Measurements from ENCODE around the gene NEK1.
A peak's percentile ranks its signal among the peaks of the same experiment; 100 is the strongest.

Gene NEK1

DNA sequence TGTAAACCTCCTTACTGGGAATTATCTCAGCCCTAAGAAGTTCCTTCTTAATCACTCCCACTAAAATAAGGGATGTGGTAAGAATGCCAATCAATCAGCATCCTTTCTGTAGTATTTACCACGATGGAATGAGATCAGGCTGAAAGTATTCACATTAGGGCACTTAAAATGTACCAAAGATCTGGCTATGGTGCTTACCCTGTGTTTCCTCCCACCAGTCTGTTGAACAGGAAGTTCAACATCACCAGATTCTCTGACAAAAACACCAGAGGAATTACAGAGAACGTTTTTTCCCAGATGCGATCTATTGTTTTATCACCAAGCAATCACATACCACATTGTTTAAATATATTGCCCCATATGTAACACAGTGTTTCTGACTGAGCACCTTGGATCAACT, 5.9 kb upstream of the NEK1 start:
- DNase-seq, result no peak

DNA sequence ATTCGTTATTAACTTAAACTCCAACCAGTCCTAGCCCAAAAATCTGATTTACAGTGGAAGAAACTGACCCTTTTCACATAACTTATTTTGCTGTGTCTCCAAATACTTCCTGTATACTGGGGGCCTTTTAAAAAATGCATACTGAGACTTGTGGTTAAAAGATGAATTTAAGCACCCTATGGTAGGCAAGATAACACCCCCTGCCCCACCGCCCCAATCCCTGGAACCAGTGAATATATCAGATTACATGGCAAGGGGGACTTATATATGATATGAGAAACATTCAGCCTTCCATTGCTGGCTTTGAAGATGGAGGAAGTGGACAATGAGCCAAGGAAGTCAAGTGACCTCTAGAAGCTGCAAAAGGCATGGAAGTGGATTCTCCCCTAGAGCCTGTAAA, 4.9 kb upstream of the NEK1 start:
- Histone ChIP-seq H3K9ac (ENCODE audit: low read depth, low read length) (no peak overlapping the region), H3K4me3 (ENCODE audit: low read depth in 1 of 2, low read length in 2 of 2) (no peak overlapping the region), H2AFZ (ENCODE audit: low read depth, low read length) (no peak overlapping the region), H3K79me2 (ENCODE audit: insufficient read depth, low read length) (peaks cover 23% of the 10 kb centered on the region), H3K27ac (ENCODE audit: low read length) (no peak overlapping the region), H3K4me2 (ENCODE audit: insufficient read depth, low read length) (no peak overlapping the region), H3K27me3 (ENCODE audit: insufficient read depth, low read length, poor library complexity) (no peaks in the 10 kb centered on the region), H3K4me1 (ENCODE audit: insufficient read depth, low read length) (peaks cover 46% of the 10 kb centered on the region), H3K9me3 (ENCODE audit: insufficient read depth, low read length, severe bottlenecking) (no peaks in the 10 kb centered on the region), H3K36me3 (ENCODE audit: insufficient read depth, low read length) (no peaks in the 10 kb centered on the region), H4K20me1 (ENCODE audit: insufficient read depth, low read length) (peaks cover 6% of the 10 kb centered on the region; the same call in 1 of the 2 replicates)
- no peak for DNase-seq
- ATAC-seq (ENCODE audit: insufficient read depth, low read depth), result no peak
- TF ChIP-seq CTCF (IDR thresholded peaks at IDR 0.05; ENCODE audit: borderline replicate concordance, extremely low read depth, low read length, poor library complexity, severe bottlenecking), result no peak
- TF ChIP-seq EZH2 (IDR thresholded peaks at IDR 0.05; ENCODE audit: borderline replicate concordance, low read depth, low read length, severe bottlenecking), result no peak

More for the DNA sequence above, 5.9 kb upstream of the NEK1 start:
- Histone ChIP-seq H2AFZ (ENCODE audit: low read depth, low read length) (peak overlapping the region; percentile 75), H3K4me3 (ENCODE audit: low read depth in 1 of 2, low read length in 2 of 2) (0 out of 4 replicates have a peak overlapping the region, but pooled peaks of 1 of the 2 experiments have one; percentile 13), H3K36me3 (ENCODE audit: insufficient read depth, low read length) (no peaks in the 10 kb centered on the region), H3K4me2 (ENCODE audit: insufficient read depth, low read length) (peak overlapping the region; percentile 88), H3K4me1 (ENCODE audit: insufficient read depth, low read length) (peaks cover 47% of the 10 kb centered on the region), H3K79me2 (ENCODE audit: insufficient read depth, low read length) (peaks cover 32% of the 10 kb centered on the region), H3K27me3 (ENCODE audit: insufficient read depth, low read length, poor library complexity) (no peaks in the 10 kb centered on the region), H3K9me3 (ENCODE audit: insufficient read depth, low read length, severe bottlenecking) (no peaks in the 10 kb centered on the region), H4K20me1 (ENCODE audit: insufficient read depth, low read length) (peaks cover 6% of the 10 kb centered on the region; the same call in 1 of the 2 replicates), H3K27ac (ENCODE audit: low read length) (peak overlapping the region; percentile 60), H3K9ac (ENCODE audit: low read depth, low read length) (no peak overlapping the region)
- no peak for TF ChIP-seq EZH2 (IDR thresholded peaks at IDR 0.05; ENCODE audit: borderline replicate concordance, low read depth, low read length, severe bottlenecking)
- no peak for TF ChIP-seq CTCF (IDR thresholded peaks at IDR 0.05; ENCODE audit: borderline replicate concordance, extremely low read depth, low read length, poor library complexity, severe bottlenecking)
- no peak for ATAC-seq (ENCODE audit: insufficient read depth, low read depth)

DNA sequence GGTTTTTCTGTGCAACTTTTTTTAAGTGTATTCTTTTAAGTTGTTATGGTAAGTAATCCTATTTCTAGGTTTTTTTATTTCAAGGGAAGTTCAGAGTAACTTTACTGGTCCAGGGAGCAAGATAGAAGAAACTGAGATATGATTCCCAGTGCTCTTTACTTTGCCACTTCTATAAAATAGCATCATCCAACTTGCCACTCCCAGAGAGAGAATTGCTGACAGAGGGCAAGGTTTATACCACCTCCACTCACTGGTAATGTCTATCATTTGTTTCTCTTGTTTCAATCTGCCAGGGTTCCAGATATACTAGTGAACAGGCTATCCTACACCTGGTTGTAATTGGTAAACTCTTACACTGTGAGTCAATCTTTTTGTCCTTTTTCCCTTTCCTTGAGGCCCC, 4.5 kb upstream of the NEK1 start:
- Histone ChIP-seq H4K20me1 (ENCODE audit: insufficient read depth, low read length) (peaks cover 2% of the 10 kb centered on the region; the same call in 1 of the 2 replicates), H3K27me3 (ENCODE audit: insufficient read depth, low read length, poor library complexity) (no peaks in the 10 kb centered on the region), H3K9ac (ENCODE audit: low read depth, low read length) (no peak overlapping the region), H3K79me2 (ENCODE audit: insufficient read depth, low read length) (peaks cover 23% of the 10 kb centered on the region), H3K9me3 (ENCODE audit: insufficient read depth, low read length, severe bottlenecking) (no peaks in the 10 kb centered on the region), H2AFZ (ENCODE audit: low read depth, low read length) (no peak overlapping the region), H3K4me2 (ENCODE audit: insufficient read depth, low read length) (no peak overlapping the region), H3K36me3 (ENCODE audit: insufficient read depth, low read length) (no peaks in the 10 kb centered on the region), H3K4me3 (ENCODE audit: low read depth in 1 of 2, low read length in 2 of 2) (no peak overlapping the region), H3K27ac (ENCODE audit: low read length) (no peak overlapping the region), H3K4me1 (ENCODE audit: insufficient read depth, low read length) (peaks cover 42% of the 10 kb centered on the region)
- ATAC-seq (ENCODE audit: insufficient read depth, low read depth) (no peak), DNase-seq (no peak)
- TF ChIP-seq CTCF (IDR thresholded peaks at IDR 0.05; ENCODE audit: borderline replicate concordance, extremely low read depth, low read length, poor library complexity, severe bottlenecking) (no peak), EZH2 (IDR thresholded peaks at IDR 0.05; ENCODE audit: borderline replicate concordance, low read depth, low read length, severe bottlenecking) (no peak)
